Measurements from ENCODE around the gene MAST2.

DNA sequence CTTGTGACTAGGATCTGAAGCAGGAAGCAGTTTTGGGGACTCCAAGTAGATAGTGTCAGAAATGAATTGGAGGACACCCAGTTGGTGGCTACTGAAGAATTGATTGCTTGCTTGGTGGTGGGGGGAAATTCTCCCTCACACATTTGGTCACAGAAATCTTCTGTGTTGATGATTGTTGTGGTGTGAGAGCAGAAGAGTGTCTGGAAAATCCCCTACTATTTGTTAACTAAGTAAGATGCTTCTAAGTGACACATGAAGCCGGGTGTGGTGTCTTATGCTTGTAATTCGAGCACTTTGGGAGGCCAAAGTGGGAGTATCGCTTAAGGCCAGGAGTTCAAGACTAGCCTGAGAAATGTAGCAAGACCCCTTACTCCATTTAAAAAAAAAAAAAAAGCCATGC is 30.4 kb upstream of the MAST2 start:
- TF ChIP-seq, protein P1, sequence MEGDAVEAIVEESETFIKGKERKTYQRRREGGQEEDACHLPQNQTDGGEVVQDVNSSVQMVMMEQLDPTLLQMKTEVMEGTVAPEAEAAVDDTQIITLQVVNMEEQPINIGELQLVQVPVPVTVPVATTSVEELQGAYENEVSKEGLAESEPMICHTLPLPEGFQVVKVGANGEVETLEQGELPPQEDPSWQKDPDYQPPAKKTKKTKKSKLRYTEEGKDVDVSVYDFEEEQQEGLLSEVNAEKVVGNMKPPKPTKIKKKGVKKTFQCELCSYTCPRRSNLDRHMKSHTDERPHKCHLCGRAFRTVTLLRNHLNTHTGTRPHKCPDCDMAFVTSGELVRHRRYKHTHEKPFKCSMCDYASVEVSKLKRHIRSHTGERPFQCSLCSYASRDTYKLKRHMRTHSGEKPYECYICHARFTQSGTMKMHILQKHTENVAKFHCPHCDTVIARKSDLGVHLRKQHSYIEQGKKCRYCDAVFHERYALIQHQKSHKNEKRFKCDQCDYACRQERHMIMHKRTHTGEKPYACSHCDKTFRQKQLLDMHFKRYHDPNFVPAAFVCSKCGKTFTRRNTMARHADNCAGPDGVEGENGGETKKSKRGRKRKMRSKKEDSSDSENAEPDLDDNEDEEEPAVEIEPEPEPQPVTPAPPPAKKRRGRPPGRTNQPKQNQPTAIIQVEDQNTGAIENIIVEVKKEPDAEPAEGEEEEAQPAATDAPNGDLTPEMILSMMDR (IDR thresholded peaks at IDR 0.05; ENCODE audit: low read length) = no peak
- TF ChIP-seq EZH2 (IDR thresholded peaks at IDR 0.05; ENCODE audit: borderline replicate concordance, low read length) = no peak

Data from OCI-LY1 (cell line).